LNCAP (cell line): Measurements from ENCODE around the gene SGPP1.

Experiments
- TF ChIP-seq, protein P1 (sequence below): fragments of 450-650 bp; IDR thresholded peaks from 2 replicates; pipeline ENCODE4 v1.5.1; 2017; ENCODE audit warnings: mild to moderate bottlenecking

SGPP1 gene, protein sequence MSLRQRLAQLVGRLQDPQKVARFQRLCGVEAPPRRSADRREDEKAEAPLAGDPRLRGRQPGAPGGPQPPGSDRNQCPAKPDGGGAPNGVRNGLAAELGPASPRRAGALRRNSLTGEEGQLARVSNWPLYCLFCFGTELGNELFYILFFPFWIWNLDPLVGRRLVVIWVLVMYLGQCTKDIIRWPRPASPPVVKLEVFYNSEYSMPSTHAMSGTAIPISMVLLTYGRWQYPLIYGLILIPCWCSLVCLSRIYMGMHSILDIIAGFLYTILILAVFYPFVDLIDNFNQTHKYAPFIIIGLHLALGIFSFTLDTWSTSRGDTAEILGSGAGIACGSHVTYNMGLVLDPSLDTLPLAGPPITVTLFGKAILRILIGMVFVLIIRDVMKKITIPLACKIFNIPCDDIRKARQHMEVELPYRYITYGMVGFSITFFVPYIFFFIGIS

DNA sequence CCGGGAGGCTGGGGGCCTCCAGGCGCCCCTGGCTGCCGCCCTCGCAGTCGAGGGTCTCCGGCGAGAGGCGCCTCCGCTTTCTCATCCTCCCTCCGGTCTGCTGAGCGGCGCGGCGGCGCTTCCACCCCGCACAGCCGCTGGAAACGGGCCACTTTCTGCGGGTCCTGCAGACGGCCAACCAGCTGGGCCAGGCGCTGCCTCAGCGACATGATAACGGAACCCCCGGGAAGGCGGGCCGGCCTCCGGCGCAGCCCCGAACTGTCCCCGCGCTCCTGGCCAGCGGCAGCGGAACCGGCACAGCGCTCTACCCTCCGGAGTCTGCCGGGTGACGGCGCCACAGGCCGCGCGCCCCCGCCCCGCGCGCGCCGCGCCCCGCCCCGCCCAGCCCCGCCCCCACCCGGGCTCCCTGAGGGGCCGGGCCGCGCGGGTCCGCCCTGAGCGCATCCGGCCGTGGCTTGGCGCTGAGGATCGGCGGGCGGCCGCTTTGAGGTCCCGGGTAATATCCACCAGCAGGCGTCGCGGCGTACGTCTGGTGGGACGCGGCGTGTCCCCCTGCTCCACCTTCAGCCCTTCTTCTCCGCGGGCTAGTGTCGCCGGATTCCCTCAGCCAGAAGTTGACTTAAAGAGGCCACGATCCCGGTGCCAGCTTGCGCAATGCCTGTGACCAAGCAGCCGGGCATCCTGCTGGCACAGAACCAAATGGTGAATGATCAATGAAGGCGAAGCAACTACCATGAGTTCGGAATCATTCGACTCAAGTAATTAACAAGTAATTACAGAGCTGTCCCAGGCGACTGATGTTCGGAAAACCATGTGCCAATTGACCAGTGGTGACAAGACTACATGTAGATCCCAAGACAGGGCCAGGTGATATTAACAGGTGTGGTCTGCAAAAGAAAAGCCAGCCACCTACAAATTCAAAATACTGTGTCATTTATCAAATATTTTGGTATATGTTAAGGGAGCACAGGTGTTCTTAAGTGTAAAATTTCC is at the start of gene SGPP1:
TSS of gene SGPP1 (minus strand) at position 330 of the 993 bp plus-strand sequence. CDS start at position 209, 121 bp downstream.
- TF ChIP-seq, protein P1, sequence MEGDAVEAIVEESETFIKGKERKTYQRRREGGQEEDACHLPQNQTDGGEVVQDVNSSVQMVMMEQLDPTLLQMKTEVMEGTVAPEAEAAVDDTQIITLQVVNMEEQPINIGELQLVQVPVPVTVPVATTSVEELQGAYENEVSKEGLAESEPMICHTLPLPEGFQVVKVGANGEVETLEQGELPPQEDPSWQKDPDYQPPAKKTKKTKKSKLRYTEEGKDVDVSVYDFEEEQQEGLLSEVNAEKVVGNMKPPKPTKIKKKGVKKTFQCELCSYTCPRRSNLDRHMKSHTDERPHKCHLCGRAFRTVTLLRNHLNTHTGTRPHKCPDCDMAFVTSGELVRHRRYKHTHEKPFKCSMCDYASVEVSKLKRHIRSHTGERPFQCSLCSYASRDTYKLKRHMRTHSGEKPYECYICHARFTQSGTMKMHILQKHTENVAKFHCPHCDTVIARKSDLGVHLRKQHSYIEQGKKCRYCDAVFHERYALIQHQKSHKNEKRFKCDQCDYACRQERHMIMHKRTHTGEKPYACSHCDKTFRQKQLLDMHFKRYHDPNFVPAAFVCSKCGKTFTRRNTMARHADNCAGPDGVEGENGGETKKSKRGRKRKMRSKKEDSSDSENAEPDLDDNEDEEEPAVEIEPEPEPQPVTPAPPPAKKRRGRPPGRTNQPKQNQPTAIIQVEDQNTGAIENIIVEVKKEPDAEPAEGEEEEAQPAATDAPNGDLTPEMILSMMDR, result peak; percentile 26

DNA sequence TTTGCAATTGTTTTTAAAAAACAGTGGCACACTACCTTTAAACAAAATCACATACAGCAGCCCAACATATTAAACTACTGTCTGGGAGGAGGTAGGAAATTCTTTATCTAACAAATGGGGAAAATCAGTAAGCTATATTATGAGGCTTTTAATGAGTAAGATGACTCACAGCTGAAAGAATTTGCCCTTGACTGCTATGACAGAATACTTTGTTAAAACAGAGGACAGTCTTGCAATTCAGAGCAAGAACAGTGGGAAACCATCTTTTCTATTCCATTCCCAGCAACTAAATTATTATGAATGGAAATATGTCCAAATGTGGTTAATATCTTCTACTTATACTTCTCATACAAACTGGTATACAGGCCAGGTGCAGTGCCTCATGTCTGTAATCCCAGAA is 49.2 kb upstream of the SGPP1 start:
- TF ChIP-seq, protein P1, result no peak

DNA sequence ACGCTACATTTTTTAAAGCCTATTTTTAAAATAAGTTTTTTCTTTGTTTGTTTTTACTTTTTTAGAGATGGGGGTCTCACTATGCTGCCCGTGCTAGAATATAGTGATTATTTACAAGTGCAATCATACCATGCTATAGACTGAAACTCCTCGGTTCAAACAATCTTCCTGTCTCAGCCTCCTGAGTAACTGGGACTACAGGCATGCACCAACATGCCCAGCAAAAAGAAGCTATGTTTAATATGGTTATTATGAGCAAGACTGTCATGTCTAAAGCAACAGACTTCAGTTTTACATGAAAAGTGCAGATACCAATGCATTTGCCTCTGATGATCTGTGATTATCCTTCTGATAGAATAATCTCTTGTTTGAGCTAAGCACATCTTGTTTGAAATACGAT is 45.6 kb upstream of the SGPP1 start:
- TF ChIP-seq, protein P1, result no peak

DNA sequence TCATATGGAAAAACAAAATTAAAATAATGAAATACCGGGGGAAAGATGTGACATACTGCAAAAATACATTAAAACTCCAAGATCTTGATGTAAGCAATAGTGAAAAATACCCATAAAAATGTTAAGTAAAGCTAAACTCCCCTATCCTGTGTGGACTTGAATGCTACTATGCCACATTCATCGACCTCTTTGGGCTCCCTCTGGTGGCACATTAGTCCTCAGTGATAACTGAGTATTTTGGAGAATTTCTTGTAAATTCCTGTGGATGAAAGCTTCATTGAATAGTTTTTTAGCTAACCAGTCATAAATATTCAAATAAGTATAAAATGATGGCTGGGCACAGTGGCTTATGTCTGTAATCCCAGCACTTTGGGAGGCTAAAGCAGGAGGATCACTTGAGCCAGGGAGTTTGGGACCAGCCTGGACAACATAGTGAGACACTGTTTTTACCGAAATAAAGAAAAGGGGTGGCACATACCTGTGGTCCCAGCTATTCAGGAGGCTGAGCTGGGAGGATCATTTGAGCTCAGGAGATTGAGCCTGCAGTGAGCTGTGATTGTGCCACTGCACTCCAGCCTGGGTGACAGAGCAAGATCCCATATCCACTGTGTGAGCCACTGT is 42.4 kb upstream of the SGPP1 start:
- TF ChIP-seq, protein P1, result peak; percentile 72

DNA sequence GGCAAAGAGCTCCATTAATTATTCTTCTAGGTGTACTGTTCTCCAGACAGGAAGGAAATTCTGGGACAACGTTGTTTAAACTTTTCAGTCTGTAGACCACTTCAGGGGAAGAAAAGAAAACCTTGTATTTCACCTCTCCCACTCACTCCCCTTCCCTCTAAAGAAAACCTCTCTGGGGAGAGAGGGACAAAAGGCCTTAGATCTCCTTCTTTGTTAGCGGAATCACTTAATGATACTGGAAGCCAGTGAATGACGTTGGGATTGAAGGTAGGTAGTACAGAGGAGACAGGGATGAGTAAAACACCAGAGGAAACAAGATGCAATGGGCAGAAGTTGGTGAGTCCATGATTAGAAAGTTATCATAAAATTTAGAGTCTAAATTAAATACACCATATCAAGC is 38.7 kb upstream of the SGPP1 start:
- TF ChIP-seq, protein P1, result no peak

DNA sequence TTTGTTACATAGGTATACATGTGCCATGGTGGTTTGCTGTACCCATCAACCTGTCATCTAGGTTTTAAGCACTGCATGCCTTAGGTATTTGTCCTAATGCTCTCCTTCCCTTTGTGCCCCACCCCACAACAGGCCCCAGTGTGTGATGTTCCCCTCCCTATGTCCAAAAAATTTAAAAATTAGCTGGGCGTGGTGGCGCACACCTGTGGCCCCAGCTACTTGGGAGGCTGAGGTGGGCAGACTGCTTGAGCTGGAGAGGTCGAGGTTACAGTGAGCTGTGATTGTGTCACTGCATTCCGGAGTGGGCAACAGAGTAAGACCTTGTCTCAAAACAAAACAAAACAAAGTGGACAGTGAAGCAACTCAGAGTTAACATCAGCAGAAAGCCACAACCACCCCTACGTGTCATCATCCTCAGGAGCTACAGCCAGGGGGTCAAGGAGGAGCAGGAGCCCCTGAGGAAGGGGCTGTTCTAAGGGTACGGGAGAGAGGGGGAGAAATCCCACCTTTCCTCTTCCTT is 36.8 kb upstream of the SGPP1 start:
- TF ChIP-seq, protein P1, result no peak

DNA sequence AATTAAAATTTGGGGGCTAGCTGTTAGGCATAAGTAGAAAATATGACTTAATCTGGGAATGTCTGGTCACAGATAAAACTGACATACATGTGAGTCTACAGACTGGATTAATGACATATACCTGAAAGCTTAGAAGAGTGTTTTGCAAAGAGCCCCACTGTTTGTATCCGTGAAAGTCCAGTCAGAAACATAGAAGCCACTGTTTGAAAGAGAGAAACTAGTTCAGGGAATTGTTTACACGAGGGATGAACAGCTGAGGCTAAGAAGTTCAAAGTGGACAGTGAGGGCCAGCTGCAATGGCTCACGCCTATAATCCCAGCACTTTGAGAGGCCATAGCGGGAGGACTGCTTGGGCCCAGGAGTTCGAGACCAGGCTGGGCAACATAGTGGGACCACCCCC is 36.2 kb upstream of the SGPP1 start:
- TF ChIP-seq, protein P1, result no peak
